ENCODE data around the gene RUFY2.

GRCh38 chr10:68423522-68423921 is 16.4 kb upstream of the RUFY2 start:
- TF ChIP-seq, protein P1, sequence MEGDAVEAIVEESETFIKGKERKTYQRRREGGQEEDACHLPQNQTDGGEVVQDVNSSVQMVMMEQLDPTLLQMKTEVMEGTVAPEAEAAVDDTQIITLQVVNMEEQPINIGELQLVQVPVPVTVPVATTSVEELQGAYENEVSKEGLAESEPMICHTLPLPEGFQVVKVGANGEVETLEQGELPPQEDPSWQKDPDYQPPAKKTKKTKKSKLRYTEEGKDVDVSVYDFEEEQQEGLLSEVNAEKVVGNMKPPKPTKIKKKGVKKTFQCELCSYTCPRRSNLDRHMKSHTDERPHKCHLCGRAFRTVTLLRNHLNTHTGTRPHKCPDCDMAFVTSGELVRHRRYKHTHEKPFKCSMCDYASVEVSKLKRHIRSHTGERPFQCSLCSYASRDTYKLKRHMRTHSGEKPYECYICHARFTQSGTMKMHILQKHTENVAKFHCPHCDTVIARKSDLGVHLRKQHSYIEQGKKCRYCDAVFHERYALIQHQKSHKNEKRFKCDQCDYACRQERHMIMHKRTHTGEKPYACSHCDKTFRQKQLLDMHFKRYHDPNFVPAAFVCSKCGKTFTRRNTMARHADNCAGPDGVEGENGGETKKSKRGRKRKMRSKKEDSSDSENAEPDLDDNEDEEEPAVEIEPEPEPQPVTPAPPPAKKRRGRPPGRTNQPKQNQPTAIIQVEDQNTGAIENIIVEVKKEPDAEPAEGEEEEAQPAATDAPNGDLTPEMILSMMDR (IDR thresholded peaks at IDR 0.05) = no peak
- TF ChIP-seq POLR2A (IDR thresholded peaks at IDR 0.05) = no peak
